DOHH2 (cell line): ENCODE measurements around the gene UBAC2.

Source experiments
- H3F3A ChIP-seq: fragments of 200-600 bp; sonication (generic), shearing (Covaris generic); 2 replicates; pipeline ENCODE4 v1.6.0; 2016; ENCODE audit warnings: antibody characterized with exemption, mild to moderate bottlenecking; ENCODE audit not compliant: control insufficient read depth, insufficient read depth
- H3K27ac ChIP-seq: fragments of 200-600 bp; sonication (generic); 2 replicates; pipeline ENCODE4 v1.5.1; 2014; ENCODE audit warnings: low read depth, mild to moderate bottlenecking, low read length, moderate library complexity
- H3K27me3 ChIP-seq: fragments of 200-600 bp; sonication (generic); 2 replicates; pipeline ENCODE4 v1.6.1; 2014; ENCODE audit warnings: mild to moderate bottlenecking, low read length, mixed read lengths; ENCODE audit not compliant: control insufficient read depth
- H3K36me3 ChIP-seq: fragments of 200-600 bp; sonication (generic); 2 replicates; pipeline ENCODE4 v1.6.1; 2014; ENCODE audit warnings: mild to moderate bottlenecking, low read length, moderate library complexity, mixed read lengths; ENCODE audit not compliant: control insufficient read depth
- H3K4me1 ChIP-seq: fragments of 200-600 bp; sonication (generic); 2 replicates; pipeline ENCODE4 v1.6.1; 2014; ENCODE audit warnings: mild to moderate bottlenecking, low read length, mixed read lengths; ENCODE audit not compliant: control insufficient read depth
- H3K4me2 ChIP-seq: fragments of 200-600 bp; sonication (generic); 2 replicates; pipeline ENCODE4 v1.6.0; 2014; ENCODE audit warnings: mild to moderate bottlenecking, low read length, moderate library complexity
- H3K4me3 ChIP-seq: fragments of 200-600 bp; sonication (generic); 2 replicates; pipeline ENCODE4 v1.5.1; 2014; ENCODE audit warnings: mild to moderate bottlenecking, low read length, mixed read lengths
- H3K79me2 ChIP-seq: fragments of 200-600 bp; sonication (generic); 2 replicates; pipeline ENCODE4 v1.6.1; 2014; ENCODE audit warnings: mild to moderate bottlenecking, low read length, mixed read lengths; ENCODE audit not compliant: control insufficient read depth
- H3K9me2 ChIP-seq: fragments of 200-600 bp; sonication (generic); replicated peaks from 2 replicates; pipeline ENCODE4 v1.6.1; 2014; ENCODE audit warnings: mild to moderate bottlenecking, low read length, mixed read lengths; ENCODE audit not compliant: control insufficient read depth
- H3K9me3 ChIP-seq: fragments of 200-600 bp; sonication (generic); 2 replicates; pipeline ENCODE4 v1.6.1; 2014; ENCODE audit warnings: antibody characterized with exemption, low read length, mixed read lengths; ENCODE audit not compliant: control insufficient read depth, insufficient read depth
- H4K20me1 ChIP-seq: fragments of 200-600 bp; sonication (generic); 2 replicates; pipeline ENCODE4 v1.6.0; 2014; ENCODE audit warnings: low read depth, mild to moderate bottlenecking, antibody characterized with exemption, low read length, moderate library complexity; ENCODE audit not compliant: control insufficient read depth, insufficient read depth
- EZH2phosphoT487 ChIP-seq: fragments of 200-600 bp; sonication (generic); IDR thresholded peaks from 2 replicates; pipeline ENCODE4 v1.6.1; 2017; ENCODE audit warnings: borderline replicate concordance, mild to moderate bottlenecking, antibody characterized with exemption, low read length, moderate library complexity, mixed read lengths
- TF ChIP-seq, protein P1 (sequence below): fragments of 200-600 bp; sonication (generic); IDR thresholded peaks from one replicate; pipeline ENCODE4 v1.5.1; 2014; ENCODE audit warnings: antibody characterized with exemption, mild to moderate bottlenecking, low read depth, low read length; ENCODE audit not compliant: poor library complexity, severe bottlenecking

The UBAC2 gene

DNA sequence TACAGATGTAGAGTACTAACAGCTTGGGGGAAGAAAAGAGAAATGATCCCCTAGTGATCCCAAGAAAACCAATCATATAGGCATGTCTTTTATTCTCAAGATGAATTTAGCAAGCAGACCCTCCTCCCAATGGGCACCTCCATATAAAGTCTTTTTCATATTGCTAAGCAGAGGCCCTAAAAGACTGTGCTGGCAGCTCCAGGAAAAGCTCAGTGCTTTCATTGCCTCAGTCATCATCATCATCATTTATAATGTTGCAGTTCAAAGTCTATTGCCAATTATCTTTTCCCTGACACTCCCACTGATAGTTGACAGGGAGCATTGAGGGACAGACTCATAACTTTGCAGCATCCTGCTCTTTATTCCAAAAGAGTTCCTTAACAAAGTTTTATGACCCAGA, 93.5 kb downstream of the UBAC2 start:
- TF ChIP-seq EZH2phosphoT487 = no peak
- TF ChIP-seq, protein P1, sequence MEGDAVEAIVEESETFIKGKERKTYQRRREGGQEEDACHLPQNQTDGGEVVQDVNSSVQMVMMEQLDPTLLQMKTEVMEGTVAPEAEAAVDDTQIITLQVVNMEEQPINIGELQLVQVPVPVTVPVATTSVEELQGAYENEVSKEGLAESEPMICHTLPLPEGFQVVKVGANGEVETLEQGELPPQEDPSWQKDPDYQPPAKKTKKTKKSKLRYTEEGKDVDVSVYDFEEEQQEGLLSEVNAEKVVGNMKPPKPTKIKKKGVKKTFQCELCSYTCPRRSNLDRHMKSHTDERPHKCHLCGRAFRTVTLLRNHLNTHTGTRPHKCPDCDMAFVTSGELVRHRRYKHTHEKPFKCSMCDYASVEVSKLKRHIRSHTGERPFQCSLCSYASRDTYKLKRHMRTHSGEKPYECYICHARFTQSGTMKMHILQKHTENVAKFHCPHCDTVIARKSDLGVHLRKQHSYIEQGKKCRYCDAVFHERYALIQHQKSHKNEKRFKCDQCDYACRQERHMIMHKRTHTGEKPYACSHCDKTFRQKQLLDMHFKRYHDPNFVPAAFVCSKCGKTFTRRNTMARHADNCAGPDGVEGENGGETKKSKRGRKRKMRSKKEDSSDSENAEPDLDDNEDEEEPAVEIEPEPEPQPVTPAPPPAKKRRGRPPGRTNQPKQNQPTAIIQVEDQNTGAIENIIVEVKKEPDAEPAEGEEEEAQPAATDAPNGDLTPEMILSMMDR = no peak
- H3K9me2 ChIP-seq = no peaks in the 10 kb centered on the region
- no peaks in the 10 kb centered on the region for H3F3A ChIP-seq

DNA sequence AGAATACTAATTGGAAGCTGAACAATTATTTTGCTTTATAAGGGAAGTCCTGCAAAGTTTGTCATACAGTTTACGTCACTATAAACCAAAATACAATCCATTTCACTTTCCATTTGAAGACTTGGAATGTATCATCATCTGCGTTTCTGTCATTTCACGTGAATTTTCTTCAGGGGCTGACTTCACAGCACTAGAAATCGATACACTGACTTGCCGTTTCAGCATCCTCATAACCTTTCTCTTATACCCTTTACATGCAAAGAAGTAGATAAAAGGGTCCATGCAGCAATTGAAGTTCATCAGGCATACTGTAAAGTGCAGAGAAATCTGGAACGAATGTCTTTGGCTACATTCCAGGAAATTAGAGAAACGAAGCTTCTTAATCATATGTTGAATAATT, 94.3 kb downstream of the UBAC2 start:
- no peaks in the 10 kb centered on the region for H3K79me2 ChIP-seq
- H3K27ac ChIP-seq = no peak overlapping the region
- H3F3A ChIP-seq = no peaks in the 10 kb centered on the region
- no peak overlapping the region for H3K4me3 ChIP-seq
- H3K27me3 ChIP-seq = no peaks in the 10 kb centered on the region
- peaks cover 7% of the 10 kb centered on the region; the same call in 1 of the 2 replicates for H3K36me3 ChIP-seq
- H4K20me1 ChIP-seq = peaks cover 5% of the 10 kb centered on the region; the same call in 1 of the 2 replicates
- no peaks in the 10 kb centered on the region for H3K9me2 ChIP-seq
- peaks cover 11% of the 10 kb centered on the region for H3K4me1 ChIP-seq
- no peaks in the 10 kb centered on the region for H3K9me3 ChIP-seq
- H3K4me2 ChIP-seq = no peak overlapping the region
- no peak for TF ChIP-seq EZH2phosphoT487
- TF ChIP-seq, protein P1 = no peak

More for the DNA sequence above, 93.5 kb downstream of the UBAC2 start:
- Histone ChIP-seq H3K27ac (no peak overlapping the region), H3K4me3 (no peak overlapping the region), H3K79me2 (no peaks in the 10 kb centered on the region), H4K20me1 (peaks cover 2% of the 10 kb centered on the region; the same call in 1 of the 2 replicates), H3K9me3 (no peaks in the 10 kb centered on the region), H3K36me3 (peaks cover 7% of the 10 kb centered on the region; the same call in 1 of the 2 replicates), H3K4me1 (peaks cover 11% of the 10 kb centered on the region), H3K4me2 (no peak overlapping the region), H3K27me3 (no peaks in the 10 kb centered on the region)

DNA sequence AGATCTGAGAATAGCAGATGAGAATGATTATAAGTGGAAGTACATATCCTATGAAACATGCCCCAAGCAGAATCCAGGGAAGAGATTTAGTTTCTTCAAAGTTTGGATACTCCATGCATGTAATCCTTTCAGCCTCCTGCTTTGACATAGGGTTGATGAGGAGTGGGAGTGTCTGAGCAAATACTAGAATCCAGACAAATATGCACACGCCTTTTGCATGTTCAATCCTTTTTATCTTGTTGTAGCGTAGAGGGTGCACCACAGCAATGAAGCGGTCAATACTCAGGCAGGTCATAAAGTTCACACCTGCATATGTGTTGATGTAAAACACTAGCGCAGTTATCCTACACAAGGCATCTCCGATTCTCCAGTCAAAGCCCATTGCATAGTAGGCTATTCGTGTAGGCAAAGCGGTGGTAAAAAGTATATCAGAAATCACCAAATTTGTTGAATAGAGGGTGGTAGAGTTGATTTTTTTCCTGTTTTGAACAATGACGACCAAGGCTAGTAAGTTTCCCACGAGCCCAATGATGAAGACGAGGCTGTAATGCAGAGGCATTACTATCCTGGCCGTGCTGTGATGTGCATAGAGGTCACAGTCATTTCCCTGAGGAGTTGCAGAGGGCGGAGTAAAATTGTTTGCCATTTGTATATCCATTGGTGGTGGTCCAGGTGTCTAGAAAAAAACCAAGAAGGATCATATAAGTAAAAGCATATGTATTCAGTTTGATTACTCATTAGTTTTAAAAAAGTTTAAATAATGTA, 95.0 kb downstream of the UBAC2 start:
- Histone ChIP-seq H3K9me2 (no peaks in the 10 kb centered on the region), H3K79me2 (no peaks in the 10 kb centered on the region), H3K36me3 (peaks cover 7% of the 10 kb centered on the region; the same call in 1 of the 2 replicates), H3K4me2 (no peak overlapping the region), H3K27ac (no peak overlapping the region), H3K4me3 (no peak overlapping the region), H3K4me1 (peaks cover 11% of the 10 kb centered on the region), H3F3A (no peaks in the 10 kb centered on the region), H4K20me1 (peaks cover 7% of the 10 kb centered on the region; the same call in 1 of the 2 replicates), H3K27me3 (no peaks in the 10 kb centered on the region), H3K9me3 (no peaks in the 10 kb centered on the region)
- no peak for TF ChIP-seq EZH2phosphoT487
- TF ChIP-seq, protein P1 = no peak
